Immature natural killer cell (primary cell): ENCODE measurements around the gene SHC1. TPM values are rescaled to one million over a fixed set of nuclear protein-coding genes. Genes with fewer than 3 reads are reported as not detected.
A peak's percentile ranks its signal among the peaks of the same experiment; 100 is the strongest.

Experiments
- DNase-seq, 3 donors: peaks; one replicate each; pipeline ENCODE4 v3.0.0; 2022; ENCODE audit warnings: mixed read lengths in 1 of 3
- H3K27ac Mint-ChIP-seq, 6 donors: one replicate each; pipeline ENCODE4 v1.8.0; 2020; ENCODE audit warnings: mixed read lengths in 6 of 6, mild to moderate bottlenecking in 5 of 6, inconsistent platforms in 4 of 6, moderate library complexity in 3 of 6
- H3K27me3 Mint-ChIP-seq, 3 donors: one replicate each; pipeline ENCODE4 v1.8.0; 2020 to 2021; ENCODE audit warnings: low read depth in 3 of 3, mild to moderate bottlenecking in 3 of 3, mixed read lengths in 3 of 3, moderate library complexity in 3 of 3, inconsistent platforms in 1 of 3
- H3K36me3 Mint-ChIP-seq, 3 donors: one replicate each; pipeline ENCODE4 v1.8.0; 2020; ENCODE audit warnings: mixed read lengths in 3 of 3, inconsistent platforms in 2 of 3, mild to moderate bottlenecking in 2 of 3
- H3K4me1 Mint-ChIP-seq, 2 donors: one replicate each; pipeline ENCODE4 v1.8.0; 2020; ENCODE audit warnings: inconsistent platforms in 2 of 2, mild to moderate bottlenecking in 2 of 2, mixed read lengths in 2 of 2, moderate library complexity in 1 of 2
- H3K4me3 Mint-ChIP-seq, 5 donors: one replicate each; pipeline ENCODE4 v1.8.0; 2020; ENCODE audit warnings: mild to moderate bottlenecking in 5 of 5, mixed read lengths in 5 of 5, inconsistent platforms in 3 of 5, moderate library complexity in 3 of 5
- H3K9me3 Mint-ChIP-seq, 6 donors: one replicate each; pipeline ENCODE4 v1.8.0; 2020; ENCODE audit warnings: mild to moderate bottlenecking in 6 of 6, mixed read lengths in 6 of 6, inconsistent platforms in 4 of 6, moderate library complexity in 3 of 6
- polyA plus RNA-seq, 3 donors: library from polyadenylated mRNA; unstranded; fragments of 300-500 nt; fragmentation: Illumina TruSeq; gene quantifications; one replicate each; pipeline ENCODE4 v1.2.3, GENCODE V29; 2021

SHC1 gene, protein sequence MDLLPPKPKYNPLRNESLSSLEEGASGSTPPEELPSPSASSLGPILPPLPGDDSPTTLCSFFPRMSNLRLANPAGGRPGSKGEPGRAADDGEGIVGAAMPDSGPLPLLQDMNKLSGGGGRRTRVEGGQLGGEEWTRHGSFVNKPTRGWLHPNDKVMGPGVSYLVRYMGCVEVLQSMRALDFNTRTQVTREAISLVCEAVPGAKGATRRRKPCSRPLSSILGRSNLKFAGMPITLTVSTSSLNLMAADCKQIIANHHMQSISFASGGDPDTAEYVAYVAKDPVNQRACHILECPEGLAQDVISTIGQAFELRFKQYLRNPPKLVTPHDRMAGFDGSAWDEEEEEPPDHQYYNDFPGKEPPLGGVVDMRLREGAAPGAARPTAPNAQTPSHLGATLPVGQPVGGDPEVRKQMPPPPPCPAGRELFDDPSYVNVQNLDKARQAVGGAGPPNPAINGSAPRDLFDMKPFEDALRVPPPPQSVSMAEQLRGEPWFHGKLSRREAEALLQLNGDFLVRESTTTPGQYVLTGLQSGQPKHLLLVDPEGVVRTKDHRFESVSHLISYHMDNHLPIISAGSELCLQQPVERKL
- 10 to 100 TPM; 32.3 to 49.4 (median 42.5) TPM for polyA plus RNA-seq

DNA sequence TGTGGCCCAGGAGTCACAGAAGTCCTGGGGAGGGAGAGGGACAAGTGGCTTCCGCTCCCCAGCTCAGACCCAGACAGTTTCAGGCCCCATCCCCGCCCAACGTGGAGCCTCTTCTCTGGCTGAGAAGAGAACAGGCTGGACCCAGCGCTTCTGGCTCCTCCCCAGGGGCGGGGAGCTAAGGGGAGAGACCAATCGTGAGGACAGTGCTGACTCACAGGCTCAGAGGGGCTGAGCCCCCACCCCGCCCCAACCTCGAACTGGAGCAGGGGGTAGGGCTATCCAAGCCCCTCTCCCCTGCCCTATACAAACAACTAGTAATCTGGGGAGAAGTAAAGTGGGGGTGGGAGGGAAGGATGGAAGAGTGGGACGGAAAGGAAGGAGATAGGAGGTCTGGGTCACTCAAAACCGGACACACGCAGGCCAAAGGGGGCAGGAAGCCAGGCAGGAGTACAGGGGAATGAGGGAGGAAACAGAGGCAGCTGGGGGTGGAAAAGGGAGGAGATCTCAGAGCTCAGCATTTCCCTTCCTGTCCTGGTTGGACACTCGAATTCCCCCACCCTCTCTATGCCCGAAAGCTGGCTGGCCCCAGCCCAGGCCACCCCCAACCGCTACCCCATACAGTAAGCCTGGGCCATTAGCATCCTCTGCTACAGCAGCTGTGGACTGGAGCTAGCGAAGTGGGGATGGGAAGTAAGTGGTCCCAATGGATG lies at the start of gene SHC1:
TSS of gene SHC1 (minus strand) at position 117 of the 710 bp plus-strand sequence. CDS start 221 bp downstream, outside the sequence.
- Mint-ChIP-seq H3K4me1 (peaks cover 8 to 22% of the 10 kb centered on the region in 2 donors), H3K36me3 (no peaks in the 10 kb centered on the region), H3K4me3 (peak within 1 kb of the TSS; percentile 2 to 62 (median 50)), H3K27ac (peak within 1 kb of the TSS; percentile 33 to 74 (median 48)), H3K9me3 (no peaks in the 10 kb centered on the region), H3K27me3 (peaks cover 0 to 1% (median 0%) of the 10 kb centered on the region in 3 donors)
- no peak for DNase-seq

DNA sequence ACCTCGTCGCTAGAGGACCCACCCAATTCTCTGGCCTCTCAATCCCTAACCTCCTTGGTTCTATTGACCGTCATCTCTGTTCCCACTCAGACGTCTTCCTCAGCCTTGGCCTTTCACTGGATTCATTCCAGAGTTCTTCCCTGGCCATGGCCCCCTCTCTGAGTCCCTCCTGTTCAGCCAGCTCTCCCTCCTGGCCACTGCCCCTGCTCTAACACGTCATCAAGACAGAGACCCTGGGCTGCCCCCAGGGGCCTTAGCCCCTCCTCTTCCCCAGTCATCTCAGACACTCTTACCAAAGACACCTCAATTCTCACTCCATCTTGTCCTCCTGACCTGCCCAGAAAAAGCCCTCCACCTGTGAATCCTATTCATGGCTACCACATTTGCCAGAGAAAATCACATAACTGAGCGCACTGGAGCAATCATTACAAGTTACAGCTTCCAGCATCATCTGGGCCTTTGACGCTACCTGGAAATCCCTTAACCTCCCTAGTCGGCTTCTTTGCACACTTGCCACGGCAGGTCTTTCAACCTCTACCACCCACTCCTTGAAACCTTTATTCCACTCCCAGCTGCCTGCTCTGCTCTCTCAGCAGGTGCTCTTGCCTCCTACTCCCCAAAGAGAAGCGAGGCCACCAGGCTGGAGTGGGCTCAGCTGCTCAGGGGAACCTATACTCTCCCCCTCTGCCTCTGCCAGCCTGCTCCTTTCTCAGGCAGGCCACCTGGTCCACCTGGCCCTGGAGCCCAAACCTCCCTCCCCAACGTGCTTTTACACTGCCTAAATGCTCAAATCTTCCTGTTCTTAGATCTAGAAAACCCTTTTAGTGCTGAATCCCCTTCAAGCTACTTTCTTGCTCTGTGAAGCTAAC lies 49.1 kb upstream of the SHC1 start:
- Mint-ChIP-seq H3K36me3 (peaks cover 0 to 4% (median 0%) of the 10 kb centered on the region in 3 donors), H3K4me1 (peaks cover 13 to 20% of the 10 kb centered on the region in 2 donors), H3K27ac (peak overlapping the region in 4 of 6 donors; percentile 1 to 62 (median 40)), H3K4me3 (no peak overlapping the region), H3K9me3 (no peaks in the 10 kb centered on the region), H3K27me3 (peaks cover 0 to 4% (median 0%) of the 10 kb centered on the region in 3 donors)
- DNase-seq, result no peak

DNA sequence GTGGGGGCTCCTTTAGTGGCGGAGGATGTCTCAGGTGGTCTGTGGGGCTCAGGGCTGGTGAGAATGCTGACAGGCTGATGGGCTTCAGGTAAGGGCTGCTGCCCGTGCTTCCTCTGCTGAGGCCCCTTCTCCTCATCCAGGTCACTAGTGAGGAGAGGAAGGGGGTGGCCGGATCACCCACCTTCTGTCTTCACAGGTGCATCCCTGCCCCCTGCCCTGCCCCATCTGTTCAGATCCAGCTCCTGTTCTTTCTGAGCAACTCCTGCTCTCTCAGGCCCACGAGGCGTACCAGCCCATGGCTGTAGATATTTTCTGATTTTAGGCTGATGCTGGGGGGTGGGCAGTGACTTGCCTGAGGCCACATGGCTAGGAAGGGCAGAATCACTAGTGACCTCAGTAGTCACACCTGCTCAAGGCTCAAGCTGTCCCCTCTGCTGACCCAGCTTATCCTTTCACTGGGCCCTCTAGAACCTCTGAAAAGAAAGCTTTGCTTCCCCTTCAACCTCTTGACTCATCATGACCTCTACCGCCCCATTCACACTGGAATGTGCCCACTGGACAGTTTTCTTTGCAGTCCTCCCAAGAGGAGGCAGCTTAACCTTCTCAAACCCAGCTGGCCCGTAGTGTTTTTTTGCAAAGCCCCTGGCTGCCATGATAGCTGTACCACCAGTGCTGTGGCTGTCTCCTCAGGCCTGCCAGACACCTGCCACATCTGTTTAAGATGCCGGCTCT lies 48.2 kb upstream of the SHC1 start:
- peak overlapping the region in 1 of 6 donors; percentile 44 for H3K27ac Mint-ChIP-seq
- H3K4me1 Mint-ChIP-seq, result peaks cover 19 to 25% of the 10 kb centered on the region in 2 donors
- peaks cover 0 to 4% (median 0%) of the 10 kb centered on the region in 3 donors for H3K36me3 Mint-ChIP-seq
- H3K9me3 Mint-ChIP-seq, result no peaks in the 10 kb centered on the region
- H3K27me3 Mint-ChIP-seq, result peaks cover 0 to 4% (median 0%) of the 10 kb centered on the region in 3 donors
- H3K4me3 Mint-ChIP-seq, result peak overlapping the region in 1 of 5 donors; percentile 38
- no peak for DNase-seq

DNA sequence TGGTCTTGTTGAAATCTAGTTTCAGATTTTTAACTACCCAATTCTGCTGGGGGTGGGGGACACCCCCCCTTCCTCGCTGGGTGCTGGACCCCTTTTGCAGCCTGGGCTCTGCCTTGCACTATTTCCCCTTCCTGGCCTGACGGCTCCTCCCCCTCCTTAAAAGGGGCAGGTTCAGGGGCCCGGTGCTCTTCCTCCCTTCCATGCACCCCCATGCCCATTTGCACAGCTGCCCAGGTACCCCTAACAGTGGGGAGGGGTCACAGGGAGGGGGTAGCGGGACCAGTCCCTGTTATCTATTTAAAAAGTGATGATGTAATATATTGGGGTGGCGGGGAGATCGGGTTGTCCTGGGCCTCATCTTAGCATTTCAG lies 47.4 kb upstream of the SHC1 start:
- Mint-ChIP-seq H3K27ac (no peak overlapping the region), H3K9me3 (no peaks in the 10 kb centered on the region), H3K4me1 (peaks cover 28 to 34% of the 10 kb centered on the region in 2 donors), H3K4me3 (peak overlapping the region in 4 of 5 donors; percentile 25 to 59 (median 42)), H3K27me3 (peaks cover 0 to 2% (median 0%) of the 10 kb centered on the region in 3 donors), H3K36me3 (peaks cover 0 to 4% (median 0%) of the 10 kb centered on the region in 3 donors)
- no peak for DNase-seq

DNA sequence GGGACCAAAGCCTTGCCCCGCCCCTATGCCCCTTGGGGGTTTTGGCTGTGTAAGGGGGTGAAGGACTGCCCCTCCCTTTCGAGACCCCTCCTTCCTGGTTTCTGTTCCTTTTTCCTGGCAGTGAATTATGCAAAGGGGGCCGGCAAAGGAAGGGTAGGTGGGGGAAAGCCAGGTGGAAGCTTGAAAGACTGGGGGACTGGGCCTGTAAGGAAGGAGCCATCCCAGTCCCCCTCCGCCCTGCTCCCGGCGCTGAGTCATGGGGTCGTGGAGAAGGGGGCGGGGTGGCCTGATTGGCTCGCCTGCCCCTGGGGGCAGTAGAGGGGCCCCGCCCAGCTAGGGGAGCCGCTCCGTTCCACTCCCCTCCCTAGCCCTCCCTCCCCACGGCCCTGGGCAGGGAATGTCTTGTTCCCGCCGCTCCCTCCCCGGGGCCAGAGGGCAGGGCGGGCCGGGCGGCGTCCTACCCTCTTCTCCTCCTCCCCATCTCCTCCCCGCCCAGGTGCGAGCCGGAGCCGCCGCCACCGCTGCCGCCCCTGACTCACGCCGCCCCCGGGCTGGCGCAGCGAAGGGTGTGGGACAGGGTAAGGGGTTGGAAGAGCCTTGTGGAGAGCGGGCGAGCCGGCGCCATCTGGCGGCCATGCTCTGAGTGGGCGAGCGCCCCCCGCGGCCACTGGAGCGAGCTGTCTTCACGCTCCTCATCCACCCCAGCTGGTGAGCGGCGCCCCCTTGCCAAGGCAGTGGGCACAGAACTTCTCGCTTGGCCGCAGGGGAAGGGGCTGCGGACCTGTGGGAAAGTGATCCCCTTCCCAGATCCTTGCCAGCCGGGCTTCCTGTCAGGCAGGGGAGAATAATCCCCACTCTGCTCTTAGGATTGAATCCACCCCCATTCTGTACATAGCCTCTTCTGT lies 46.7 kb upstream of the SHC1 start:
- Mint-ChIP-seq H3K27ac (no peak overlapping the region), H3K4me1 (peaks cover 34 to 40% of the 10 kb centered on the region in 2 donors), H3K27me3 (peaks cover 0 to 2% (median 0%) of the 10 kb centered on the region in 3 donors), H3K4me3 (peak overlapping the region in 4 of 5 donors; percentile 25 to 59 (median 42)), H3K36me3 (peaks cover 0 to 4% (median 0%) of the 10 kb centered on the region in 3 donors), H3K9me3 (no peaks in the 10 kb centered on the region)
- DNase-seq, result peak; percentile 84 to 86 (median 85)

DNA sequence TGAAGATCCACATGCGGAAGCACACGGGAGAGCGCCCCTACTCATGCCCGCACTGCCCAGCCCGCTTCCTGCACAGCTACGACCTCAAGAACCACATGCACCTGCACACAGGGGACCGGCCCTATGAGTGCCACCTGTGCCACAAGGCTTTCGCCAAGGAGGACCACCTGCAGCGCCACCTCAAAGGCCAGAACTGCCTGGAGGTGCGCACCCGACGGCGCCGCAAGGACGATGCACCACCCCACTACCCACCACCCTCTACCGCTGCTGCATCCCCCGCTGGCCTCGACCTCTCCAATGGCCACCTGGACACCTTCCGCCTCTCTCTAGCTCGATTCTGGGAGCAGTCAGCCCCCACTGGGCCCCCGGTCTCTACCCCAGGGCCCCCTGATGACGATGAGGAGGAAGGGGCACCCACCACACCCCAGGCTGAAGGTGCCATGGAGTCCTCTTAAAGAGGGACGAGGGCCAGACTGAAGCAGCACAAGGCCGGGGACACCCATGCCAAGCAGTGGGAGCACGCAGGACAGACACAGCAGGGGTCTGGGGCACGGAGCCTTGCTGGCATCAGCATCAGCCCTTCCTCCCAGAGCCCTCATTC lies 45.8 kb upstream of the SHC1 start:
- Mint-ChIP-seq H3K27ac (no peak overlapping the region), H3K4me1 (peaks cover 38 to 44% of the 10 kb centered on the region in 2 donors), H3K36me3 (peaks cover 0 to 4% (median 0%) of the 10 kb centered on the region in 3 donors), H3K27me3 (peaks cover 0 to 2% (median 0%) of the 10 kb centered on the region in 3 donors), H3K9me3 (no peaks in the 10 kb centered on the region), H3K4me3 (peak overlapping the region in 4 of 5 donors; percentile 30 to 43 (median 40))
- no peak for DNase-seq

DNA sequence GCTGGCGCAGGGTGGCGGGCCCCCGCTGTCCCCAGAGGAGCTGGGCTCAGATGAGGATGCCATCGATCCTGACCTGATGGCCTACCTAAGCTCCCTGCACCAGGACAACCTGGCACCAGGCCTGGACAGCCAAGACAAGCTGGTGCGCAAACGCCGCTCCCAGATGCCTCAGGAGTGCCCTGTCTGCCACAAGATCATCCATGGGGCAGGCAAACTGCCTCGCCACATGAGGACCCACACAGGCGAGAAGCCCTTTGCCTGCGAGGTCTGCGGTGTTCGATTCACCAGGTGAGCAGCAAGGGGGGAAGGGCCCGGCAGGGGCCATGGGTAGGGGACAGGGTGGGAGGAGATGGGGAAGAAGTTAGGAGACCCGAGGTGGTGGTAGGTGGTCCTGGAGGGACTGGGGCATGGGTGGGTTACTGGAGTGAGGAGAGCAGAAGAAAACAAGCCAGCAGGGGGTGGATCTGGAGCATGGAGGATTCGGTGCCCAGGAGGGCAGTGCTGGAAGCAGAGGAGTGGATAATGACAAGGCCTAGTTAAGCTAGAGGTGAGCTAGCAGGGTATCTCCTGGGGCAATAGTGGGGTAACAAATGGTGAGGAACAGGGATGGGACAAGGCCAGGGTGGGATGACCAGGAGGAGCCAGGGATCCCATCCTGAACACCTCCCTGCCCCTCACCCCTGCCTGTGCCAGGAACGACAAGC lies 45.1 kb upstream of the SHC1 start:
- no peaks in the 10 kb centered on the region for H3K9me3 Mint-ChIP-seq
- DNase-seq, result no peak
- H3K27me3 Mint-ChIP-seq, result peaks cover 0 to 4% (median 0%) of the 10 kb centered on the region in 3 donors
- no peak overlapping the region for H3K27ac Mint-ChIP-seq
- H3K36me3 Mint-ChIP-seq, result peaks cover 0 to 4% (median 0%) of the 10 kb centered on the region in 3 donors
- peaks cover 43 to 48% of the 10 kb centered on the region in 2 donors for H3K4me1 Mint-ChIP-seq
- H3K4me3 Mint-ChIP-seq, result peak overlapping the region in 2 of 5 donors; percentile 38 to 41

DNA sequence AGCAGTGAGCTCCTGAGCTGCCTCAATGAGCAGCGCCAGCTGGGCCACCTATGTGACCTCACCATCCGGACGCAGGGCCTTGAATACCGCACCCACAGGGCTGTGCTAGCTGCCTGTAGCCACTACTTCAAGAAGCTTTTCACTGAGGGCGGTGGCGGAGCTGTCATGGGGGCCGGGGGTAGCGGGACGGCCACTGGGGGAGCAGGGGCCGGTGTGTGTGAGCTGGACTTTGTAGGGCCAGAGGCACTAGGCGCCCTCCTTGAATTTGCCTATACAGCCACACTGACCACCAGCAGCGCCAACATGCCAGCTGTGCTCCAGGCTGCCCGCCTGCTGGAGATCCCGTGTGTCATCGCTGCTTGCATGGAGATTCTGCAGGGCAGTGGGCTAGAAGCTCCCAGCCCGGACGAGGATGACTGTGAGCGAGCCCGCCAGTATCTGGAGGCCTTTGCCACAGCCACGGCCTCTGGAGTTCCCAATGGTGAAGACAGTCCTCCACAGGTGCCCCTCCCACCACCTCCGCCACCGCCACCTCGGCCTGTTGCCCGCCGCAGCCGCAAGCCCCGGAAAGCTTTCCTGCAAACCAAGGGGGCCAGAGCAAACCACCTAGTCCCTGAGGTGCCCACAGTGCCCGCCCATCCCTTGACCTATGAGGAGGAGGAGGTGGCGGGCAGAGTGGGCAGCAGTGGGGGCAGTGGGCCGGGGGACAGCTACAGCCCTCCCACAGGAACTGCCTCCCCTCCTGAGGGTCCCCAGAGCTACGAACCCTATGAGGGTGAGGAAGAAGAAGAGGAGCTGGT lies 44.4 kb upstream of the SHC1 start:
- Mint-ChIP-seq H3K27me3 (peaks cover 0 to 4% (median 0%) of the 10 kb centered on the region in 3 donors), H3K36me3 (peaks cover 0 to 4% (median 0%) of the 10 kb centered on the region in 3 donors), H3K4me3 (no peak overlapping the region), H3K4me1 (peaks cover 49 to 55% of the 10 kb centered on the region in 2 donors), H3K9me3 (no peaks in the 10 kb centered on the region), H3K27ac (no peak overlapping the region)
- no peak for DNase-seq

DNA sequence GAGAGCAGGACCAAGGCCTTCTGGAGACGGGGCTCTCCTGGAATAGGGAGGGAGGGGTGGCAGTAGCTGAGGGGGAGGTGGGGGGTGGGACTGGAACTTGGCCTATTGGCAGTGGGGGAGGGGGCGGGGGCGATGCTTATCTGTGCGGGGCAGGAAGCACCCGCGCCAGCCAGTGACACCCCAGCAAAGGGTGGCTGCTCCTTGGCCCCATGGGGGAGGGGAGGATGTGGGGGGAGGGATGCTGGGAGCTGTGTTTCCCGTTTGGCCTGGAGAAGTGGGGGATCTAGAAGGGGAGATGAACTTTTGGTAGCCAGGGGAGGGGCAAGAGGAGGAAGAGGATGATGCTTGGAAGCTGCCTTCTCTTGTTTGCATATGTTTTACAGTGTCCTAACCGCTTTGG lies 43.1 kb upstream of the SHC1 start:
- no peak for DNase-seq
- Mint-ChIP-seq H3K27me3 (peaks cover 0 to 4% (median 0%) of the 10 kb centered on the region in 3 donors), H3K27ac (peak overlapping the region in 4 of 6 donors; percentile 35 to 72 (median 66)), H3K36me3 (peaks cover 0 to 4% (median 0%) of the 10 kb centered on the region in 3 donors), H3K4me1 (peaks cover 61 to 62% of the 10 kb centered on the region in 2 donors), H3K4me3 (peak overlapping the region in 1 of 5 donors; percentile 14), H3K9me3 (no peaks in the 10 kb centered on the region)
